Measurements from ENCODE around the gene TCEANC2. TPM values are rescaled to one million over a fixed set of nuclear protein-coding genes. Genes with fewer than 3 reads are reported as not detected.

The TCEANC2 gene
- total RNA-seq, 4 donors from 2014 or later: 4.3 to 5.8 (median 4.4) TPM

DNA sequence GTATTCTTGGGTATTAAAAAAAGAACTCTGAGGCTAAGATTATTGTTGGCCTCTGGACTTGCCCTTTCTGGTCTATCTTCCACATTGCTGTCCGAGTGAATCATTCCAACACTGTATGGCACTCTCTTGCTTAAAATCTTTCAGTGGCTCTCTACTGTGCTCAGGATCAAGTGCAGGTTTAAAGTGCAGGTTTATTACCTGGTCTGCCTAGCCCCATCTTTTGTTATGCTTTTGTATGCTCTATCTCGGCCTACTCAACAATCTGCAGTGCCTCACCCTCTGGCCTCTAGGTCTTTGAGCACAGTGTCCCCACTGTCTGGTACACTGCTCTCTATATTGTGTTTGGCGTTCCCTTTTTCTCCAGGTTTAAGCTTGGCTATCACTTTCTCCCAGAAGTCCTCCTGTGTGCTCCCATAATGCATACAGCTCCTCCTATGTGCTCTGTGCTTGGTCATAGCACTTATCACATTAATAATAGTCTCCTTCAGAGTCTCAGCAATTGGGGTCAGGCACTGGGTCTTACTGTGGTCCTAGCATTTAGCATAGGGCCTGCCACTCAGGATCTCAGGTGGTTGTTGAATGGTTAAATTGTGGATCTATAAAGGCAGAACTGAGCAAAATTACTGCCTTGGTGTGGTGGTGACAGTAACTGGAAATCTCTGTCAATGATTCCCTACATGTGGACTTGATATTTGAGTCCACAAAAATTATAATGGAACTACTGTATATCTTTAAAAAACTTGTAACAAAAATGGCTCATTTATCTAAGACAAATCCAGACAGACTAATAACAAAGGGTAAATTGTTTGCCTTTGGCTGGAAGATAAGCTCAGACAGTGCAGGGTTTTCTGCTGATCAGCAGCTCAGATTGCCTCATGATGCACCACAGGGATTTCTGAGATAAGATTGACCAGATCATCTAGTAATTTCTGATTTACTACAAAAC is 24.8 kb upstream of the TCEANC2 start:
- H3K27ac ChIP-seq: no peak overlapping the region
- H3K4me1 ChIP-seq: no peaks in the 10 kb centered on the region
- peaks cover 14 to 27% of the 10 kb centered on the region in 2 donors for H3K36me3 ChIP-seq
- DNase-seq: no peak
- intact Hi-C loops (cut with DNase I): no loop called here
- no peak for TF ChIP-seq POLR2A (IDR thresholded peaks at IDR 0.05)
- TF ChIP-seq, protein P1, sequence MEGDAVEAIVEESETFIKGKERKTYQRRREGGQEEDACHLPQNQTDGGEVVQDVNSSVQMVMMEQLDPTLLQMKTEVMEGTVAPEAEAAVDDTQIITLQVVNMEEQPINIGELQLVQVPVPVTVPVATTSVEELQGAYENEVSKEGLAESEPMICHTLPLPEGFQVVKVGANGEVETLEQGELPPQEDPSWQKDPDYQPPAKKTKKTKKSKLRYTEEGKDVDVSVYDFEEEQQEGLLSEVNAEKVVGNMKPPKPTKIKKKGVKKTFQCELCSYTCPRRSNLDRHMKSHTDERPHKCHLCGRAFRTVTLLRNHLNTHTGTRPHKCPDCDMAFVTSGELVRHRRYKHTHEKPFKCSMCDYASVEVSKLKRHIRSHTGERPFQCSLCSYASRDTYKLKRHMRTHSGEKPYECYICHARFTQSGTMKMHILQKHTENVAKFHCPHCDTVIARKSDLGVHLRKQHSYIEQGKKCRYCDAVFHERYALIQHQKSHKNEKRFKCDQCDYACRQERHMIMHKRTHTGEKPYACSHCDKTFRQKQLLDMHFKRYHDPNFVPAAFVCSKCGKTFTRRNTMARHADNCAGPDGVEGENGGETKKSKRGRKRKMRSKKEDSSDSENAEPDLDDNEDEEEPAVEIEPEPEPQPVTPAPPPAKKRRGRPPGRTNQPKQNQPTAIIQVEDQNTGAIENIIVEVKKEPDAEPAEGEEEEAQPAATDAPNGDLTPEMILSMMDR (IDR thresholded peaks at IDR 0.05): no peak
- no peak overlapping the region for H3K4me3 ChIP-seq (replicated peaks in 1 of 3)
- no peaks in the 10 kb centered on the region for H3K9me3 ChIP-seq
- WGBS, 2 donors: 85 to 86% methylated on average over 3 of the region's 3 CpGs
- no peaks in the 10 kb centered on the region for H3K27me3 ChIP-seq

DNA sequence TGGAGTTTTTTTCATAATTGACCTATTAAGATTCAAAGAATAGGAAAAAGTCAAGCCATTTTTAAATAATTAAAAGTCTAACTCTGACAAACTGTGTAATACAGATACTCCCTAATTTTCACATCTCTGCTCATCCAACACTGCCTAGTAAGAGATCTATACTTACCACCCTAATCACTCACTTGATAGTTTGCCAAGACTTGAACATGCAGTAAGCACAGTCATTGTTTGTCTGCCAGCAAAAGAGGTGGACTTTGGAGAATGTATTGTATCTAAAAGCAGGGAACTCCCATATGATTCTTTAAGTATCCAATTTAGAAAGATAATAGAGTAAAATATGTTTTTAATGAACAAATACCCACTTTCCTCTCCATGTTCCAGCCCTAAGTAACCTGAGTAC is 15.9 kb upstream of the TCEANC2 start:
- no peak for DNase-seq
- intact Hi-C loops (cut with DNase I): no loop called here
- H3K27me3 ChIP-seq: no peaks in the 10 kb centered on the region
- TF ChIP-seq, protein P1 (IDR thresholded peaks at IDR 0.05): no peak
- no peak for TF ChIP-seq POLR2A (IDR thresholded peaks at IDR 0.05)
- no peaks in the 10 kb centered on the region for H3K4me1 ChIP-seq
- H3K36me3 ChIP-seq: peaks cover 82 to 84% of the 10 kb centered on the region in 2 donors
- no peak overlapping the region for H3K27ac ChIP-seq
- H3K9me3 ChIP-seq: no peaks in the 10 kb centered on the region
- H3K4me3 ChIP-seq (replicated peaks in 1 of 3): no peak overlapping the region

DNA sequence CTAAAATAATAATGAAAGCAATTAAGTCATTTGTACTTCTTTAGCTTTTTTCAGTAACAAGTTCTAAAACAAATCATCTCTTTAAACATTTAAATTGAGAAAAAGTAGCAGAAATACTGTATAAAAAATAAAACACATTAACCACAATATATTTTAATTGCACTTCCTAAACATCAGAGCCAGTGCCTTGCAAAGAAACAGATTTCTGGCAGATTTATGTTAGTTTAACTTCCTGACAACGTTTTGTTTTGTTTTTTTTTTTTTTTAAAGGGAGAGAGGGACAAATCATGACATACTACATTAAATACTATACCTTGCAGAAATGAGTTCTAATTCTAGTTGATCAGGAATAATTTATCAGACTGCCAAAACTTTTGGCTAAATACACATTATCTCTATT is 11.6 kb upstream of the TCEANC2 start:
- intact Hi-C loops (cut with DNase I): no loop called here
- 20 to 26% methylated on average over 1 of the region's 1 CpG for WGBS, 2 donors
- TF ChIP-seq, protein P1 (IDR thresholded peaks at IDR 0.05): no peak
- TF ChIP-seq POLR2A (IDR thresholded peaks at IDR 0.05): no peak
- Histone ChIP-seq H3K36me3 (peaks cover 51 to 64% of the 10 kb centered on the region in 2 donors), H3K27ac (no peak overlapping the region), H3K4me1 (no peaks in the 10 kb centered on the region), H3K4me3 (replicated peaks in 1 of 3) (no peak overlapping the region), H3K9me3 (no peaks in the 10 kb centered on the region), H3K27me3 (no peaks in the 10 kb centered on the region)
- DNase-seq: no peak

DNA sequence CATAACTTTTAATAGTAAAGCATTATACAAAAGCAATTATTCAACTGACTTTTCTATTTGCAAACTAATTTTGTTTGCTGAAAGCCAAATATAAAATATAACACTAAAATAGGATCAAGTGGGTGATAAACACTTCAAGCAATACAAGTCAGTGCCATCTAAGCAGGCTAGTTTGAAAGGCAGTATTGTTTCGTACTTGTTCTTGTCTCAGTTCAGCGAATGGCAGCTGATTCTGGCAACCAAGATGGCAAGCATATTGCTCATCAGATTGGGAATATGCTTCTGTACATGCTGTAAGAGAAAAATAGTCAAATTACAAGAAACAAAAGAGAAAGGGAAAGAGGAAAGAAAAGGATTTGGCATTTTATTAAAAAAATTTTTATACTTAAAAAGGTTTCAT is 7.9 kb upstream of the TCEANC2 start:
- H3K27me3 ChIP-seq: no peaks in the 10 kb centered on the region
- H3K9me3 ChIP-seq: no peaks in the 10 kb centered on the region
- 85 to 93% methylated on average over 2 of the region's 2 CpGs for WGBS, 2 donors
- peaks cover 24 to 28% of the 10 kb centered on the region in 2 donors for H3K36me3 ChIP-seq
- no peak overlapping the region for H3K4me3 ChIP-seq (replicated peaks in 1 of 3)
- no peak overlapping the region for H3K27ac ChIP-seq
- no peak for DNase-seq
- no peak for TF ChIP-seq POLR2A (IDR thresholded peaks at IDR 0.05)
- TF ChIP-seq, protein P1 (IDR thresholded peaks at IDR 0.05): no peak
- H3K4me1 ChIP-seq: peaks cover 0 to 12% of the 10 kb centered on the region in 2 donors
- intact Hi-C loops (cut with DNase I): no loop called here

DNA sequence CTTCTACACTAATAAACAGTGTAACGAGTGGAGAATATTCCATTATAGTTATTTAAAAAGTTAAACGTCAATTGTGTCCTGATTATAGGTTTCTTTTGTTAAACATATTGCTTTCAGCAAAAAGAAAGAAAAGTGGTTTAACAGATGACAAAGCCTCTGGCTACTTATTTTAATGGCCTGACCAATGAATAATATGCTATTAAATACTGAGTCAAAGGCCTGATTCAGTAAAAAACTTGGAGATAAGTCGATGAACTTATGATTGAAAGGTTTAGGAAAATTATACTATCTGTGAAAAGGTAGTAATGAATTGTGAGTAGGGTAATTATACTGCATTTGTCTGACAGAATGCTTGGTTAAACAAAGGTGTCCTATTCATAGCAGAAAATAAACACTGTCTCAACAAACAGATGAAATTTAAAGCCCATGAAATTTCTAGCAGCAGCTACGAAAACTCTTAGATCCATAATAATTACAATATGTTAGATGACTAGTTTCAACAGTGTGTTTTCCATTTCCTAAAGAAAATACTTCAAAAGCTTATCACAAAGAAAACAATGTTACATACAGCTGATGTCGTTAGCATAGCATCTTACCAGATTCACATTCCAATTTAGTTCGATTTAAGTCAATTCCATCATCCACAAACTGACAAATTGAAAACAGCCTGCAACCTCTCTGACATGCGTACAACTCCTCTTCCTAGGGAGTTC is 6.6 kb upstream of the TCEANC2 start:
- Histone ChIP-seq H3K36me3 (peaks cover 12 to 14% of the 10 kb centered on the region in 2 donors), H3K4me3 (replicated peaks in 1 of 3) (no peak overlapping the region), H3K4me1 (peaks cover 4 to 24% of the 10 kb centered on the region in 2 donors), H3K9me3 (no peaks in the 10 kb centered on the region), H3K27ac (no peak overlapping the region), H3K27me3 (no peaks in the 10 kb centered on the region)
- no peak for TF ChIP-seq POLR2A (IDR thresholded peaks at IDR 0.05)
- TF ChIP-seq, protein P1 (IDR thresholded peaks at IDR 0.05): no peak
- intact Hi-C loops (cut with DNase I): no loop called here
- 78 to 88% methylated on average over 7 of the region's 7 CpGs for WGBS, 2 donors
- DNase-seq: no peak

Measured in thyroid gland (tissue), 4 donors.